Left lung (tissue), 10 donors: ENCODE measurements around the gene SLC9A9. TPM values are rescaled to one million over a fixed set of nuclear protein-coding genes. Genes with fewer than 3 reads are reported as not detected.

ENCODE experiments used
- ATAC-seq: fragments of 200-7000 bp; cut with Tn5 transposase; one replicate; pipeline ENCODE4 v1.9.1; 2020; ENCODE audit warnings: moderate library complexity
- DNase-seq, 4 donors: peaks; one replicate each; pipeline ENCODE4 v3.0.0-alpha.2; 2013 to 2020
- H3K27ac ChIP-seq, 2 donors: fragments of 200-600 bp; sonication (generic) in 1 of 2; one replicate each; pipeline versions ENCODE4 v1.5.0 to v1.8.0; 2020 to 2021
- H3K27me3 ChIP-seq, 2 donors: fragments of 200-600 bp; sonication (generic) in 1 of 2; one replicate each; pipeline versions ENCODE4 v1.5.0 to v1.8.0; 2020 to 2021
- H3K36me3 ChIP-seq, 2 donors: fragments of 200-600 bp; sonication (generic) in 1 of 2; one replicate each; pipeline versions ENCODE4 v1.5.0 to v1.8.0; 2020 to 2021
- H3K4me1 ChIP-seq, 2 donors: fragments of 200-600 bp; one replicate each; pipeline ENCODE4 v1.8.0; 2021
- H3K4me3 ChIP-seq, 2 donors: fragments of 200-600 bp; sonication (generic) in 1 of 2; one replicate each; pipeline versions ENCODE4 v1.5.0 to v1.8.0; 2020 to 2021; ENCODE audit warnings: mild to moderate bottlenecking in 1 of 2
- H3K9me3 ChIP-seq, 2 donors: fragments of 200-600 bp; sonication (generic) in 1 of 2; one replicate each; pipeline versions ENCODE4 v1.5.0 to v1.8.0; 2020 to 2021
- intact Hi-C, 2 donors: fragments of 100-400 bp; cut with DNase I; formaldehyde crosslinking; loops; one replicate each; pipeline versions ENCODE4 v1.11.2 to v1.14.2; 2022
- polyA plus RNA-seq, 6 donors: library from polyadenylated mRNA; unstranded; fragments of 120-200 nt; gene quantifications; one replicate each; pipeline ENCODE4 v1.2.1, GENCODE V29; 2013; ENCODE audit not compliant: insufficient read length in 6 of 6
- total RNA-seq, 2 donors: library from RNA; stranded (reverse); fragmentation: NEBNext Ultra II Directional; extraction: Animal tissue kit (Norgen Biotek cat#: 25700); gene quantifications; one replicate each; pipeline ENCODE4 v1.2.1, GENCODE V29; 2021
- TF ChIP-seq, protein P1 (sequence below), 2 donors: fragments of 200-600 bp; sonication (generic) in 1 of 2; IDR thresholded peaks; one replicate each; pipeline versions ENCODE4 v1.5.0 to v1.8.0; 2021; ENCODE audit warnings: antibody characterized with exemption in 2 of 2
- donor health status: DM: no; HTN: yes; CAD: no.
- donor health status: DM: no; HTN: no; CAD: no.

Gene SLC9A9
- total and polyA plus RNA-seq, 8 donors: 13.9 to 19.6 (median 16.8) TPM

DNA sequence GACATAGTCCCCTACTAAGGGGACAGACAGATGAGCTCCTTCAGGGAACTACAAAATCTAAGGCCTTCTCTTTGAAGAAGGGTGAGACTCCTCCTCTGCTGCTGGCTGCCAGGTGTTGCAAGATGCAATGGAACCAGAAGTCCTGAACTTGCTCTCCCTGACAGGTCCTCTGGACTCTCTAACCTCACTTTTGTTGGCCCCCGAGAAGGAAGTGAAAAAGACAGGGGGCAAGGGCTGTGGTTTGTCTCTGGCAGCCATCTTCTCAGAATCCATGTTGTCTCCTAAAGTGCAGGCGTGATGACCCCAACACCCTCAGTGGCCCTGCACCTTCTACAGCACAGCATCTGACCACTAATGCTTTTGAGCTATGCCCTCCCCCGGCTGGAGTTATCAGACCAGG, 436.2 kb downstream of the SLC9A9 start:
- DNase-seq: no peak
- TF ChIP-seq, protein P1, sequence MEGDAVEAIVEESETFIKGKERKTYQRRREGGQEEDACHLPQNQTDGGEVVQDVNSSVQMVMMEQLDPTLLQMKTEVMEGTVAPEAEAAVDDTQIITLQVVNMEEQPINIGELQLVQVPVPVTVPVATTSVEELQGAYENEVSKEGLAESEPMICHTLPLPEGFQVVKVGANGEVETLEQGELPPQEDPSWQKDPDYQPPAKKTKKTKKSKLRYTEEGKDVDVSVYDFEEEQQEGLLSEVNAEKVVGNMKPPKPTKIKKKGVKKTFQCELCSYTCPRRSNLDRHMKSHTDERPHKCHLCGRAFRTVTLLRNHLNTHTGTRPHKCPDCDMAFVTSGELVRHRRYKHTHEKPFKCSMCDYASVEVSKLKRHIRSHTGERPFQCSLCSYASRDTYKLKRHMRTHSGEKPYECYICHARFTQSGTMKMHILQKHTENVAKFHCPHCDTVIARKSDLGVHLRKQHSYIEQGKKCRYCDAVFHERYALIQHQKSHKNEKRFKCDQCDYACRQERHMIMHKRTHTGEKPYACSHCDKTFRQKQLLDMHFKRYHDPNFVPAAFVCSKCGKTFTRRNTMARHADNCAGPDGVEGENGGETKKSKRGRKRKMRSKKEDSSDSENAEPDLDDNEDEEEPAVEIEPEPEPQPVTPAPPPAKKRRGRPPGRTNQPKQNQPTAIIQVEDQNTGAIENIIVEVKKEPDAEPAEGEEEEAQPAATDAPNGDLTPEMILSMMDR (IDR thresholded peaks at IDR 0.05): no peak
- intact Hi-C loops: no loop called here
- H3K4me3 ChIP-seq: no peak overlapping the region
- no peak for ATAC-seq
- no peak overlapping the region for H3K27ac ChIP-seq
- no peaks in the 10 kb centered on the region for H3K4me1 ChIP-seq
- H3K36me3 ChIP-seq: no peaks in the 10 kb centered on the region
- no peaks in the 10 kb centered on the region for H3K27me3 ChIP-seq
- H3K9me3 ChIP-seq: peaks cover 0 to 5% of the 10 kb centered on the region in 2 donors

DNA sequence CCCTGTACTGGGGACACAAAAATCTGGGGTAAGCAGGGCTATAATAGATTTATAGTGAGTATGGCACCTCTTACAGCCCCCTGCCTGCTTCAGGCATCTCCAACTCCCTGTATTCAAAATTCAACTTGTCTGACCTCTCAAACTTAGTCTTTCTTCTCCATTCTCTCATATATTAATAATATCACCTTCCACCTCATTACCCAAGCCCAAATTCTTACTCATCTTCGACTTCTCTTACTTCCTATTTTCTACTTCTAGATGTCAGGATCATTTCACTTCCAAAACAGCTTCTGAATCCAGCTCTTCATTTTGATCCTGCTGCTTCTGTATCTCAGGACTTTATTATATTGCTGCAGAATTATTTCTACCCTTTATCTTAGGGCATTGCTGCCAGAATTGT, 438.0 kb downstream of the SLC9A9 start:
- Histone ChIP-seq H3K27me3 (no peaks in the 10 kb centered on the region), H3K9me3 (no peaks in the 10 kb centered on the region), H3K4me3 (no peak overlapping the region), H3K36me3 (no peaks in the 10 kb centered on the region), H3K4me1 (no peaks in the 10 kb centered on the region), H3K27ac (no peak overlapping the region)
- intact Hi-C loops: no loop called here
- no peak for DNase-seq
- TF ChIP-seq, protein P1 (IDR thresholded peaks at IDR 0.05): no peak
- ATAC-seq: no peak

DNA sequence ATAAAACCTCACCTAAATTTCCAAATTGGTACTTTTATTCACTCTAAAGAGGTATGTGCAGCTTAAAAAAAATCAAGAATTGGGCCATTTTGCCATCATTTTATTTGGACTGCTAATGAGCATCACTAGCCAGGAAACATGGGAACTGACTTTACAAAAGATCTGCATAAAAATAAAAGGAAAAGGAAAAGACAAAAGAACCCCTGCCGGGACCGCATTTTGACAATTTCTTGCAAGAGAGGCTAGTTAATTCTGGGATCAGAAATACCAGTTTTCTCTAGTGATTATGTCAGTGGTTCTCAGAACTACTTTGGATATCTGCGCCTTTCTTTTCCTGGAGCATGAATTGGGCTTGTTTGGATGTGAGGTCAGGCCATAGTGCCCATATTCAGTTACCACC, 439.5 kb downstream of the SLC9A9 start:
- TF ChIP-seq, protein P1 (IDR thresholded peaks at IDR 0.05): no peak
- intact Hi-C loops: no loop called here
- Histone ChIP-seq H3K27ac (no peak overlapping the region), H3K4me3 (no peak overlapping the region), H3K27me3 (no peaks in the 10 kb centered on the region), H3K4me1 (no peaks in the 10 kb centered on the region), H3K9me3 (no peaks in the 10 kb centered on the region), H3K36me3 (no peaks in the 10 kb centered on the region)
- DNase-seq: no peak
- no peak for ATAC-seq

DNA sequence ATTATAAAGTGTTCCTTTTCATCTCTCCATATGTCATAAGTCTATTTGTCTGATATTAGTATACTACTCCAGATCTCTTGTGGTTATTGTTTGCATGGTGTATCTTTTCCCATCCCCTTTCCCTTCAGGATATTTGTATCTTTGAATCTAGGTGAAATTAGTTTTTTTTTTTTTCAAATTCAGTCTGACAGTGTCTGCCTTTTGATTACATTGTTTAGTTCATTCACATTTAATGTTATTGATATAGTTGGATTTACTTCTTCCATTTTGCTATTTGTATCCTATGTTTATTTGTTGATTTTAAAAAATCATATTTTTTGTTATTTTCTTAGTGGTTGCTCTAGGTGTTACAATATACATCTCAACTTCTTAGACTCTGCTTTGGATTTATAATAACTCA, 445.7 kb downstream of the SLC9A9 start:
- Histone ChIP-seq H3K4me1 (no peaks in the 10 kb centered on the region), H3K27me3 (no peaks in the 10 kb centered on the region), H3K4me3 (no peak overlapping the region), H3K36me3 (no peaks in the 10 kb centered on the region), H3K9me3 (no peaks in the 10 kb centered on the region), H3K27ac (no peak overlapping the region)
- intact Hi-C loops: no loop called here
- no peak for ATAC-seq
- DNase-seq: no peak
- TF ChIP-seq, protein P1 (IDR thresholded peaks at IDR 0.05): no peak

DNA sequence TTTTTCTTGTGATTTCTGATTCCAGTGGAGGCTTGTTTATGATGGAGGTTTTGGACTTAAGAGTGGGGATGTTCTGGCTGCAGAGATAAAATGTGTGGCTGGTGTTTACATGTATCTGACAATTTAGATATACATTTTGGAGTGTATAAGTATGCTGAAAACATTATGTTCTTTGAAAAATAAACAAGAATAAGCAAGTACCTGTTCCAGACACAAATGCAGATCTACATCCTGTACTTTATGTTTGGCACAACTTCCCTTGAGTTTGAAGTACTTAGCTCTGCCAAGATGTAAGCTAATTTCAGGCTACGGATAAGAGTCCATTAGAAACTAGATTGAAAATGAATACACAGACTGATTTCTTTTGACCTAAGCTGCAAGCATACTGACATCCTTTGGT, 451.5 kb downstream of the SLC9A9 start:
- no peaks in the 10 kb centered on the region for H3K4me1 ChIP-seq
- no peaks in the 10 kb centered on the region for H3K9me3 ChIP-seq
- no peaks in the 10 kb centered on the region for H3K27me3 ChIP-seq
- ATAC-seq (no peak), DNase-seq (peak in 1 of 4 donors; percentile 9)
- H3K36me3 ChIP-seq: no peaks in the 10 kb centered on the region
- H3K4me3 ChIP-seq: no peak overlapping the region
- H3K27ac ChIP-seq: no peak overlapping the region
- intact Hi-C loops: no loop called here
- TF ChIP-seq, protein P1 (IDR thresholded peaks at IDR 0.05): no peak
